GM21529 (cell line): ENCODE data around the gene LAP3.

Source experiments
- ATAC-seq: cut with Tn5 transposase; IDR thresholded peaks from one replicate; pipeline ENCODE4 v1.9.1; 2021; ENCODE audit not compliant: unreplicated experiment

LAP3 gene

GRCh38 chr4:17614416-17615299 is 37.7 kb downstream of the LAP3 start, which contains the start of gene MED28:
Gene MED28, plus strand, starts transcription at chr4:17614641. Its CDS starts 14 bp downstream, at chr4:17614655.
- ATAC-seq: peak; percentile 94

DNA sequence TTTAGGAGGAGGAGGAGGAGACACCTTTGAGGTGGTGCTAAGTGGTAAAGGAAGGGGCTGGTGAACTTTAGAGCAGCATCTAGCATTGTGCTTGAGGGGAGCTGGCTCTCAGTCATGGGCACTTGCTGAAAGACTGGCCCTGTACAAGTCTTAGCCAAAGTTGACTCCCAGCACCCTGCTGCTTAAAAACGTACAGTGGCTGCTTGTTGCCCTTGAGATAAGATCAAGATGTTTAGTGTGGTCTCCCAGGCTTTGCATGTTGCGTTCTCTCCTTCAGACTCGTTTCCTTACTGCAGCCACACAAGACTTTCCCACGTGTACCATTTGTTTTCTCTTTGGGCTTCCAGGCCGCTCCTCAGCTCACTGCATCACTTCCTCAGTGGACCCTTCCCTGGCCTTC is 39.3 kb downstream of the LAP3 start:
- no peak for ATAC-seq

DNA sequence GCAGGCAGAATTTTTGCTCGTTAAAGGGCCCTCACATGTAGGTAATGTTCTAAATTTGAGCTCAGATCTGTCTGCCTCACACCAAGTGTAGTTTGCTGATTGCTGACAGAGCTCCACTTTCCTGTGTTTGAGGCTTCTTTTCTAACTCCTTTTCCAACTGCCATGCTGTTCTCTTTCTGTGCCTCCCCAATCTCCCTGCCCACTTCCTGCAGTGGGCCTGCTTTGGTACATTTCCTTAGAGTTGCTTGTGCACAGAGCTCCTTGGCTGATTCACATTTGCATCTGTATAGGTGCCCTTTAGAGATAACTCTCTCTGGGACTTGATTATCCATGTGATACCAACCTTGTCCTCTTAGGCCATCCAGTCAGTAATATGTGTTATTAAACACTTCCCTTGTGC is 41.9 kb downstream of the LAP3 start:
- ATAC-seq: no peak

DNA sequence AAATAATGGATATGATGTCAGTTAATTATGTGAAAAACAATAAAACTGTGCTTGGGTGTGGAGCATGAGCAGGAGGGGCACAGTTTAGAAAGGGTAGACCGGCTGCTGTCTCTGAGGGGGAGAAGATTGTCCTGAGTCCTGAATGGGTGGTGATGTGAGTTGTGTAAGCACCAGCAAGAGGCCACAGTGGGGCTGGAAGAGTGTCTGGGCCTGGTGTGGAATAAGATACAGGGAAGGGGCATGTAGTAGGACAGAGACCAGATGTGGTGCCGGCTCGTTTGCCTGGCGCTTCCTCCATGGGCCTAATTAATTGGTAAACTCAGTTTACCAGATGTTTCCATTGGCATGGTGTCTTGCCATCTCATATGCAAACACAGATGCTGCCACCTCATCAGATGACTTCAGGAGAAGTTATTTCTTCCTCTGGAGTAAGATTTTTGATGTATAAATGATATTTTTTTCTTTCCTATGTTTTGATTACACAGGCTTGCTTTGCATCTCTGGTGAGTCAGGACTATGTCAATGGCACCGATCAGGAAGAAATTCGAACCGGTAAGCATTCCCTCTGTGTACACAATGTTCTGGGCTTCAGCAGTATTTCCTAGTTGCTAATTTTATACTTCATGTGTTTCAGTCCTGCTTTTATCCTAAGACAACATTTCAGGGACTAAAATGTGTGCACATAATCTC is 42.6 kb downstream of the LAP3 start:
- ATAC-seq: no peak

DNA sequence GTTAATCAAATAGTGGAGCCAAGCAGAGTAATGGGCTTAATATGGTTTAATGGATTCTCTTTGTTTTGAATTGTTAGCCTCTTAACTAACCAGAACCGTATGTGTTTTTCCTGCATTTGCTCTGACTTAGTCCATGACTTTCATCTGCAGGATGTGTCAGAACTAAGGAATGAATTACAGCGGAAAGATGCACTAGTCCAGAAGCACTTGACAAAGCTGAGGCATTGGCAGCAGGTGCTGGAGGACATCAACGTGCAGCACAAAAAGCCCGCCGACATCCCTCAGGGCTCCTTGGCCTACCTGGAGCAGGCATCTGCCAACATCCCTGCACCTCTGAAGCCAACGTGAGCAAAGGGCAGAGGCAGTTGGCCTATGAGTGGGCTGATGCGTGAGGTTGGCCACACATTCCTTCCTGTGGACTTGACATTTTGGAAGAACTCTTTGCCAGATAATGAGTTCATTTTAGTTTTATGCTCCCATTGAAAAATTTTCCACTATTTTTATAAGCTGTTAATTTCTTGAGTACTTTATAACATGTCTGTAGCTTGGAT is 46.5 kb downstream of the LAP3 start:
- ATAC-seq: no peak

- ATAC-seq: no peak
Observed at GRCh38 chr4:17624821-17625220, 47.8 kb downstream of the LAP3 start.

DNA sequence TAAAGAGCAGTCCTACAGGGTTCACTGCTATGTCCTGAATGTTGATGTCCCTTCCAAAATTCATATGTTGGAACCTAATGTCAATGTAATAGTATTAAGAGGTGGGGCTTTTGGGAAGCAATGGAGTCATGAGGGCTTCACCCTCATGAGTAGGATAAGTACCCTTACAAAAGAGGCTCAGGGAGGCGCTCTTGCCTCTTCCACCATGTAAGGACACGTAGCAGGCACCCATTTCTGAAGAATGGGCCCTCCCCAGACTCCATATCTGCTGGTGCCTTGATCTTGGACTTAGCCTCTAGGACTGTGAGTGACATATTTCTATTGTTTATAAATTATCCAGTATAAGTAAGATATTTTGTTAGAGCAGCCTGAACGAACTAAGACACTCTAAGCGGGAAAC is 53.2 kb downstream of the LAP3 start:
- ATAC-seq: no peak

DNA sequence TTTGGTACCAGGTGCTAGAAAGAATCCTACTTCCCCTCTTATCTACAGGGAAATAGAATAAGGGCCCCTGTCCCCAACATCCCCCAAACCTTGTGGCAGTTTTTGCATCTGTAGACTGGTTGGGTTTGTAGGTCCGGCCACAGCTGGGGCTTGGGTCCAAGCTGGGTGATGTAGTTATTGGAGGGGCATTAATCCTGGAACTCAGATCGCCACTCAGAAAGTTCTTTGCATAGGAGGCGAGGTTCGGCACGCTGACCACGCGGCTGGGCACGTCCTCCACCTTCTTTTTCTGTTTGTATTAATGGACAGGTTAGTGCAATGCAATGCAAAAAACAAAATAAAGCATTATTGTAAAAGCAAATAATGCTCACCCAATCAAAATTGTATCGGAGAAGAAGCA is 56.6 kb downstream of the LAP3 start:
- no peak for ATAC-seq

DNA sequence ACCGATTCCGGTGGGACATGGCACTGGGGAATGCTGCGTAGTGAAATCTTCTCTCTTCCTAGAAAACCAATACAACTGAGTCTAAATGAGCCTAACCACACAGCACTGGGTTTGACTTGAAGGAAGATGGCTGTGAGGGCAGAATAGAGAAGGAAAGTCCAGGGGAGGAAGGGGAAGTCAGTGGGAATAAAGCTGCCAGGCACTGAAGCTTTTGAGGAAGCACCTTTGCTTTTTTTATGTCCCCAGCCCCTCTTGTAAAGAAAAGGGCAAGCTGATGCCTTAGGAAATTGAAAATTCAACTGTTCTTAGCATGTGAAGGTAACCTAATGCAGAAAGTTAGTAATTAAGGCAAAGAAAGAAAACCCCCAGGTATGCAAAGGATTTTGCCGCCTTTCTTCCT is 58.1 kb downstream of the LAP3 start:
- ATAC-seq: no peak

- peak; percentile 8 for ATAC-seq
Observed at GRCh38 chr4:17636341-17636695, 59.3 kb downstream of the LAP3 start.

- peak; percentile 92 for ATAC-seq
Observed at GRCh38 chr4:17636696-17637622, 60.0 kb downstream of the LAP3 start.

DNA sequence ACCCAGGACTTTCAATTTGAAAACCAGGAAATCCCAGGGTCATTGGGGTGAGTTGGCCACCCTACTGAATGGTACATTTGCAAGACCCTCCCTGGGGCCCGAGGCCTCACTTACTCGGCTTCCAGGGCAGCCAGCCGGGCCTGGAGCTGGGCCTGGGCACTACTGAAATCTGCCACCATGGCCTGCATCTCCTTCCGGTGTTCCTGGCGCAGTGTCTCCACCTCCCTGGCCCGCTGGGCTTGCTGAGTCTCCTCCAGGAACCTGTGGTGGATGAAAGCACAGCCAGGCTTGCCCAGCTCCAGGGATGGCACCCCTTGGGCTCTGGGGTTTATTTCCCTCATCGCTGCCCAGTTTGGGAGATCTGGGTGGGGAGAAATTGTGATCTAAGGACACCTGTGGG is 62.1 kb downstream of the LAP3 start:
- no peak for ATAC-seq

- no peak for ATAC-seq
Observed at GRCh38 chr4:17642398-17642783, 65.4 kb downstream of the LAP3 start.

GRCh38 chr4:17646693-17647092 is 69.7 kb downstream of the LAP3 start:
- no peak for ATAC-seq

- no peak for ATAC-seq
Observed at GRCh38 chr4:17647176-17647806, 70.3 kb downstream of the LAP3 start.

- ATAC-seq: no peak
Observed at GRCh38 chr4:17647927-17648326, 70.9 kb downstream of the LAP3 start.

DNA sequence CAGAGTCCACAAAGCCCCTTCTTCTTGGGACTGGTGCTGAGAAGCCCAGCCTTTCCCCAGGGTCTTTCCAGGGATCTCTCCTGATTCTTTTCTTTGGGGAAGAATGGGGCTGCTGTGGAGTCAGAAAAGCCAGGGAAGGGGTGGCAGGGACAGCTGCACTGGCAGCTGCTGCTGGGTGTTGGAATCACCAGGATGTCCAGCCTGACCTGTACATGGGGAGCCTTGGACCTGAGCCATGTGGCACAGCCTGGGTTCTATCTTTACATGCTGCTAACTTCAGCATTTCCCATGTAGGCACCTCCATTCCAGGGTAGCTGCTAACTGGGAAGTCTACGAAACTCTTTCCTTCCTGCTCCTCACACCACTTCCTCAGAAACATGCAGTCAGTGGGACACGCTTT is 73.4 kb downstream of the LAP3 start:
- ATAC-seq: no peak

GRCh38 chr4:17654701-17655100 is 77.7 kb downstream of the LAP3 start:
- ATAC-seq: no peak

- no peak for ATAC-seq
Observed at GRCh38 chr4:17657090-17657489, 80.1 kb downstream of the LAP3 start.
